Psoas muscle (tissue), 8 donors: ENCODE results near the gene PBX1. TPM values are rescaled to one million over a fixed set of nuclear protein-coding genes. Genes with fewer than 3 reads are reported as not detected.

Source experiments
- ATAC-seq, 4 donors: fragments of 200-7000 bp; cut with Tn5 transposase; one replicate each; pipeline ENCODE4 v1.9.1; 2020; ENCODE audit warnings: moderate library complexity in 3 of 4, mild to moderate bottlenecking in 2 of 4
- DNase-seq, 2 donors: peaks; one replicate each; pipeline ENCODE4 v3.0.0-alpha.2; 2020
- H3K27ac ChIP-seq: fragments of 200-600 bp; one replicate; pipeline ENCODE4 v1.8.0; 2022
- H3K27me3 ChIP-seq, 3 donors: fragments of 200-600 bp in 1 of 3; one replicate each; pipeline versions ENCODE4 v1.6.1 to v1.8.0; 2013 to 2022; ENCODE audit warnings: low read length in 2 of 3, mild to moderate bottlenecking in 2 of 3, moderate library complexity in 1 of 3; ENCODE audit not compliant: insufficient read depth in 3 of 3
- H3K36me3 ChIP-seq, 2 donors: fragments of 200-600 bp in 1 of 2; one replicate each; pipeline versions ENCODE4 v1.6.1 to v1.8.0; 2013 to 2022; ENCODE audit warnings: low read depth in 1 of 2, mild to moderate bottlenecking in 1 of 2, moderate library complexity in 1 of 2; ENCODE audit not compliant: insufficient read depth in 1 of 2
- H3K4me1 ChIP-seq: fragments of 200-600 bp; one replicate; pipeline ENCODE4 v1.8.0; 2022
- H3K4me3 ChIP-seq: fragments of 200-600 bp; one replicate; pipeline ENCODE4 v1.8.0; 2022; ENCODE audit warnings: mild to moderate bottlenecking
- H3K9me3 ChIP-seq: fragments of 200-600 bp; one replicate; pipeline ENCODE4 v1.8.0; 2022
- CTCF ChIP-seq: fragments of 200-600 bp; IDR thresholded peaks from one replicate; pipeline ENCODE4 v1.8.0; 2022; ENCODE audit warnings: antibody characterized with exemption
- WGBS, 3 donors: extraction: QIAGEN DNeasy Blood & Tissue Kit; methylation state at CpG; one replicate each; pipeline versions ENCODE4 v1.1.6 to v1.1.7; 2013; 5-methylcytosine and 5-hydroxymethylcytosine counted together
- intact Hi-C, 2 donors: fragments of 100-400 bp; cut with DNase I; formaldehyde crosslinking; loops; one replicate each; pipeline versions ENCODE4 v1.11.0 to v1.14.2; 2022
- polyA plus RNA-seq, 3 donors: library from polyadenylated mRNA; stranded (reverse); fragments of 200-250 nt; gene quantifications; one replicate each; pipeline ENCODE4 v1.2.3, GENCODE V29; 2013
- total RNA-seq, 4 donors: library from RNA; stranded (reverse); fragmentation: NEBNext Ultra II Directional in 2 of 4; extraction: Animal tissue kit (Norgen Biotek cat#: 25700) in 2 of 4; gene quantifications; one replicate each; pipeline versions ENCODE4 v1.2.1 to v1.2.4, GENCODE V29; 2021 to 2023
- donor health status: healthy with polysubstance abuse.
- donor health status: DM: no; HTN: no; CAD: no; lungs with moderate emphysema.
- donor health status: Bipolar disorder and iron deficiency.
- donor health status: healthy.
- donor health status: DM: yes; HTN: yes; CAD: no.
- donor health status: DM: no; HTN: no; CAD: no.
- donor health status: DM: no; HTN: no; CAD: no.
- donor health status: DM: yes; HTN: yes; CAD: no.

Gene PBX1
- total and polyA plus RNA-seq, 7 donors: 10.6 to 69.9 (median 59.3) TPM

- H3K9me3 ChIP-seq: no peaks in the 10 kb centered on the region
- H3K4me3 ChIP-seq: no peak overlapping the region
- no peaks in the 10 kb centered on the region for H3K27me3 ChIP-seq
- H3K36me3 ChIP-seq: no peaks in the 10 kb centered on the region
- 60 to 78% (median 73%) methylated on average over 7 of the region's 7 CpGs for WGBS, 3 donors
- ATAC-seq (no peak), DNase-seq (no peak)
- TF ChIP-seq CTCF: no peak
- H3K27ac ChIP-seq: peak overlapping the region; percentile 61
- peaks cover 26% of the 10 kb centered on the region for H3K4me1 ChIP-seq
- intact Hi-C loops: no loop called here
Measured at GRCh38 chr1:164671966-164672571, 113.1 kb downstream of the PBX1 start.

- DNase-seq (no peak), ATAC-seq (no peak)
- Histone ChIP-seq H3K27me3 (no peaks in the 10 kb centered on the region), H3K27ac (peak overlapping the region; percentile 68), H3K36me3 (no peaks in the 10 kb centered on the region), H3K9me3 (no peaks in the 10 kb centered on the region), H3K4me3 (no peak overlapping the region), H3K4me1 (peaks cover 26% of the 10 kb centered on the region)
- 95 to 97% (median 95%) methylated on average over 3 of the region's 3 CpGs for WGBS, 3 donors
- intact Hi-C loops: no loop called here
- TF ChIP-seq CTCF: no peak
Measured at GRCh38 chr1:164672588-164672987, 113.6 kb downstream of the PBX1 start.

- peaks cover 26% of the 10 kb centered on the region for H3K4me1 ChIP-seq
- intact Hi-C loops: no loop called here
- H3K27ac ChIP-seq: peak overlapping the region; percentile 68
- no peaks in the 10 kb centered on the region for H3K27me3 ChIP-seq
- no peaks in the 10 kb centered on the region for H3K36me3 ChIP-seq
- no peaks in the 10 kb centered on the region for H3K9me3 ChIP-seq
- TF ChIP-seq CTCF: peak; percentile 64
- WGBS, 3 donors: 62 to 72% (median 63%) methylated on average over 14 of the region's 14 CpGs
- peak; percentile 76 to 95 (median 95) for ATAC-seq
- DNase-seq: peak; percentile 56 to 87
- H3K4me3 ChIP-seq: no peak overlapping the region
Measured at GRCh38 chr1:164673584-164674214, 114.7 kb downstream of the PBX1 start.

GRCh38 chr1:164675342-164675904 lies 116.4 kb downstream of the PBX1 start:
- Histone ChIP-seq H3K36me3 (no peaks in the 10 kb centered on the region), H3K27ac (no peak overlapping the region), H3K9me3 (no peaks in the 10 kb centered on the region), H3K4me3 (no peak overlapping the region), H3K27me3 (no peaks in the 10 kb centered on the region), H3K4me1 (peaks cover 26% of the 10 kb centered on the region)
- WGBS, 3 donors: 93 to 97% (median 95%) methylated on average over 4 of the region's 4 CpGs
- DNase-seq (no peak), ATAC-seq (peak in 1 of 4 donors; percentile 29)
- intact Hi-C loops: no loop called here
- TF ChIP-seq CTCF: no peak
